ENCODE results near the gene TMEM147.

Gene TMEM147, protein sequence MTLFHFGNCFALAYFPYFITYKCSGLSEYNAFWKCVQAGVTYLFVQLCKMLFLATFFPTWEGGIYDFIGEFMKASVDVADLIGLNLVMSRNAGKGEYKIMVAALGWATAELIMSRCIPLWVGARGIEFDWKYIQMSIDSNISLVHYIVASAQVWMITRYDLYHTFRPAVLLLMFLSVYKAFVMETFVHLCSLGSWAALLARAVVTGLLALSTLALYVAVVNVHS

DNA sequence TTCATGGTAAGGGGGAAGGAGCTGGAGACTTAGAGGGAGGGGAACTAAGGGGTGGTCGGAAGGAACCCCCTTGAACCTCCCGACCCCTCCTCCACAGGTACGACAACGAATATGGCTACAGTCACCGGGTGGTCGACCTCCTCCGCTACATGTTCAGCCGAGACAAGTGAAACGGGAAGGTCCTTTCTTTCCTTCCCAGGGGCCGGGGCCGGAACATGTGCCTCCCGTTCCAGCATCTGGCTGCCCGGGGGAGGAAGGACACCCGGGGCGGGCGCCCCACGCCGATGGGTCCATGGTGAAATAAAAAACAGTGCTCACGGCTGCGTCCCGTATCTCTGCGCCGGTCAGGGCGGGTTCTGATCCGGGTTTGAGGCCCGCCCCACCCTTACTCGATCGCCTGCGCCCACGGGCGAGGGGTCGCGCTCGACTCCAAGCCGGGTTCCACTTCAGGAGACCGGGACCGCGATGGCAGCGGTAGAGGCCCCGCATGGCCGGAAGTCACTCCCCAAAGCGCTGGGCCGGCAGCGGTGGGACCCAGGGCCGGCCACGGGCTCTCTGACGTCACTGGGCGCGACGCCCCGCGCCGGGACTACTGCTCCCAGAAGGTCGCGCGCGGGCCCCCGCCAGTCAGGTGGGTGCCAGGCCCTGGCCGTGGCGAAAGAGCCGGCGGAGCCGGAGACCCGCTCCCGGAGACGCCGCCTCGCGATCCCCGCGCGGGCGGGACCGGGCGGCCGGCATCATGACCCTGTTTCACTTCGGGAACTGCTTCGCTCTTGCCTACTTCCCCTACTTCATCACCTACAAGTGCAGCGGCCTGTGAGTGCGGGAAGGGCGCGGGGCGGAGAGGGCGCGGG lies at the start of gene TMEM147:
Gene TMEM147 (plus strand): TSS at position 626 of the 854 bp plus-strand sequence. CDS start 114 bp downstream, at position 740.
- peak; percentile 91 for DNase-seq

DNA sequence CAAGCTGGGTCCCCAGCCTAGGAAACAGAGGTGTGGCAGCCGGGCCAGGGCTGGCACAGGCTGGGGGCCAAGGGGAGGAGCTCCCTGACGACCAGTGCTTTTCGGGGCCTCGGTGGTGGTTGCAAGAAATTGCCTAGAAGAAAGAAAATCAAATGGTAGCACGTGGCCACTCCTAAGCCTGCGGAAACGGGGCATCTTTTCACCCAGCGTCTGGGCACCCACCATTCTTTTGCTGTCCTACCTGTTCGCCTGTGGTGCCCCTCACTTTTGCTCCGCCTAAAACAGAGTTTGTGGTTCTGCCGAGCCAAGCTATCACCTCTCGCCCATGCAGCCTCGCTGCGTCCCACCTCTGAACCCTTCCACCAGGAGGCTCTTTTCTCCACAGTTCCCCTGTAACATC lies 48.0 kb upstream of the TMEM147 start:
- DNase-seq = no peak

DNA sequence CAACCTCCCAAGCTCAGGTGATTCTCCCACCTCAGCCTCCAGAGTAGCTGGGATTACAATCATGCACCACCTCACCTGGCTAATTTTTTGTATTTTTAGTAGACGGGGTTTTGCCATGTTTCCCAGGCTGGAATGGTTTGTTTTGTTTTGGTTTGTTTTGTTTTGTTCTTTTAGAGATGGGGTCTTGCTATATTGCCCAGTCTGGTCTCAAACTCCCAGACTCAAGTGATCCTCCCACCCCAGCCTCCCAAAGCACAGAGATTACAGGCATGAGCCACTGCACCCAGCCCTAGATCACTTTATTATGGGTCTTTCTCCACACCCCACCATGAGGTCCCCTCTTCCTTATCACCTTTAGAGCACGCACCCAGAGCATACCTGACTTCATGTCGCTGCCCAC lies 47.2 kb upstream of the TMEM147 start:
- DNase-seq = no peak

DNA sequence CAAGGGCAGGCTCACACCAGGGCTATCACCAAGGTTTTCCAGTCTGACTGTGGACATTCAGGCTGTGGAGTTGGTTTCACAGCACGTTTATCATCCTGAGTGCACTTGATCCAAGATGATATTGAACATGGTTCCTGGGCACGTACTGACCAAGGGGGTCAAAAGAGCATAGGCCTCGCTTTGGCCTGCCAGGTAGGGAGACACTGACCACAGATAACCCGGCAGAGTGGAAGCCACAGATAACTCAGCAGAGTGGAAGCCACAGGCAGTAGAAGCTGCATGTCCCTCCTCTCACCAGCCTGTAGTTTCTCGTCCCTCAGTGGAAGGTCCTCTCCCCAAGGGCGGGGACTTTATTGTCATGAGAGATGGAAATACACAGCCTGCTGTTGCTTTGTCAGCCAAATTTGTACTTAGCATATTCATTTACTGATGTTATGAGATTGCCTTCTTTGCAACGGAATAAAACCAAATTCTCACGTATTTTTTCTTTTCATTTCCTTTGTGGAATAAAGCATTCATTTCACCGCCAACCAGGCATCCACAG lies 46.4 kb upstream of the TMEM147 start:
- DNase-seq = no peak

DNA sequence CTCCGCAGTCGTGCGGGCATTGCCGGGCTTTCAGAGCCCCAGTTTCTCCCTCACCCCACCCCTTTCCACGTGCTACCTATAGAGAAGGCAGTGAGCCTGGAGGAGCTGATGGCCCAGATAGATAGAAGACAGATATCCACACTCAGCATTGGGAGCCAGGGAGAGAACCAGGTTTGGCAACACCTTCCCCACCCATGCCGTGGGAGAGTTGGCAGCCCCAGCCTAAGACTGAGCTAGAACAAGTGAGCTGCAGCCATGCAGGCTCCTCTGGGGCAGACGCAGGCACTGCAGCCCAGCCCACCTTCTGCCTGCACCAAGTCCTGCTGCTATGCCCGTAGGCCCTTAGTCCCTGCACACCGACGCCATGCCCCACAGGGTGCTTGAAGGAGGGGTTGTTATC lies 44.8 kb upstream of the TMEM147 start:
- no peak for DNase-seq

DNA sequence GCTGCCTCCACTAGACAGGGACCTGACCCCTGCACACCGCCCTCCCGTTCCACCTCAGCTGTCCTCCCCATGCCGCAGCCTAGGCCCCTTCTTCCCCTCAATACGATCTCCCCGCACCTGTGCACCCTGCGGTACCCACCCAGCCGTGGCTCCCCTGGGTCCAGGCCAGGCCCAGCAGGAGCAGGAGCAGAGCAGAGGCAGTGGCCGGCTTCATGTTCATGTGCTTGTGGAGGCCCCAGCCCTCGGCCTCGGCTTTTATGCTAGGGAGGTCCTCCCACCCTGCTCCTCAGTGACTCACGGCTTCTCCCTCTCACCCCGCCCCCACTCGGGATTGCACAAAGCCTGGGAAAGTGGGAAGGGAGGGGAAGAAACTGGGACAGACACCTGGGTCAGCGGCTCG lies 43.7 kb upstream of the TMEM147 start:
- no peak for DNase-seq

DNA sequence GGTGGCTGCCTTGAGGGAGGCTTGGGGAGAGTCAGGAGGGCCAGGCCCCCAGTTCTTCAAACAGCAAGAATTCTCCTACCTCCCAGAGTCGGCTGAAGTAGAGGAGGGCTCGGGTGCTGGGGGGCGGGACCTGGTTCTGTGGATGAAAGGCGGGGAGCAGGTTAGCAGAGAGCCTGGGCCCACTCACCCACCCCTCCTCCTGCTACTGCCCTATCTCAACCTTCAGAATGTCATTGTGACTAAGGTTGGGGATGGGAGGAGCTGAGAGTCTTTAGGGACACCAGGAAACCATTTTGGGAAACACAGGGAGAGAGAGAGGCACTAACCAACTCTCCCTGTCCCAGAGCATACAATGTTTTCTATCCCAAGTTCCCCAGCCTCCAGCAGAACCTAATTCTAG lies 42.7 kb upstream of the TMEM147 start:
- no peak for DNase-seq

DNA sequence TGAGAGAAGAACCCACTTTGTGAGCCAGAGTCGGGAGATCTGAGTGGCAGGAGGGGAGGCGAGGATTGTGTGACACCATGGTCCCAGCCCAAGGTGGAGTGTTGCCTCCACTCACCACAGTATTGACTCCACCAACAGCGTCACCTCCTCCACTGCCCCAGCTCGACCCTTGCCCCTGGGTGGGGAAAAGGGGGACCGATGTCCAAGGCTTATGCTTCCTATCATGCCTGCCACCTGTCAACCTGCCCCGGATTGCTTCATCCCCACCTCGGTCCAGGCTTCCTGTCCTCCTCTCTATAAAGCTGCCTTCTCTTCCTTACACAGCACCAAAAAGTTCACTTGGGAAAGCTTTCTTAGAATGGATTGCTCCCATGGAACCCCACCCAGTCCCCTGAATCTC lies 39.4 kb upstream of the TMEM147 start:
- no peak for DNase-seq

DNA sequence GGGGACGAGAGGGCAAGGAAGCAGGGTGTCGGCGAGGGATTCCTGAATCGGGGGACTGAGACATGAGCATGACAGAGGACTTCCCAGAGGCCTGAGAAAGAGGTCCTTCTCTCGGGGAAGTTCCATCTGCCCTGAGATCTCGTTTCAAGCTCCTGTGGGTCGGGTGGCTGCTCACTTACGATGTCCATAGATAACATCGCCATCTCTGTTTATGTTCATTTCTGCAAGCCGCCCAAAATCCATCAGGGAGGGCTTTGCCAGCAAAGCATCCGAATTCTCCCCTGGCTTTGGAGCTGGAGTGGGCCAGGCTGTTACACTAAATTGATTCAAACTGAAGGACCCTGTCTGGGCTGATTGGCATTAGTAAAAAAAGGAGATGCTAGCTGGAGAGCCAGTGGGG lies 37.9 kb upstream of the TMEM147 start:
- DNase-seq = no peak

DNA sequence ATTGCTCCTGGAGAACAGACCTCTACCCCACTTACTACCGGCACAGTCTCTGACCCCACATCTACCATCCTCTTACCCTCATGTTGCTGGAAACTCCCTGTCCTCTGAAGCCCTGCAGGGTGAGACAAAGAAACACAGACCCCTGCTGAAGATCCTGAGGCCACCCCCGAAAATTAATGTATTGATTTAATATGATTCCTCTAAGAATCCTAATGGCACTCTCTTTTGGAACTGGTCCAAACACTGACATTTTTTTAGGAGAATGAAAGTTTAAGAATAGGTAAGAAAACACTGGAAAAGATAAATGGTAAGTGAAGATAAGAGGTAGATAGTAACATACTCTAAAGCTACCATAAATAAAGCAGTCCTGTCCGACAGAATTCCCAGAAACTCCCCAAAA lies 37.3 kb upstream of the TMEM147 start:
- no peak for DNase-seq

DNA sequence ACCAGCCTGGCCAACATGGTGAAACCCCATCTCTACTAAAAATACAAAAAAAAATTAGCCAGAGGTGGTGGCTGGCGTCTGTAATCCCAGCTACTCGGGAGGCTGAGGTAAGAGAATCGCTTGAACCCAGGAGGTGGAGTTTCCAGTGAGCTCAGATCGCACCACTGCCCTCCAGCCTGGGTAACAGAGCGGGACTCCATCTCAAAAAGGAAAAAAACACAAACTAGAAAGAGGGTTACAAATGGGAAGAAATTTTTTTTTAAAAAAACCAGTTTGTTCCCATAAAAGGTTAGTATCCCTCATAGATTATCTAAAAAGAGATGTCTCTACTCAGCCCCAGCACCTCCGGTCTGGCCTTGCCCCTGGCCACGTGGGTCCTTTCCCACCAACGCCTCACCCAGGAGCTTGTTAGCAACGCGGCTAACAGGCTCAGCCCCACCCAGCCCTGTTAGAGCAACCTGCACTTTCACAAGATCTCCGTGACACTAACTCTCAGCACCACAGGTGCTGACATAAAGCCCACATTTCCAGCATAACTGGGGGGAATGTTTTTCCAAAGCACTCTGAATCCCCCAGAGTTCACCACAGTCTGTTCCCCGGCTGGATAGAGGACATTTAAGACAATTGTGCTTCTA lies 36.3 kb upstream of the TMEM147 start:
- DNase-seq = no peak

DNA sequence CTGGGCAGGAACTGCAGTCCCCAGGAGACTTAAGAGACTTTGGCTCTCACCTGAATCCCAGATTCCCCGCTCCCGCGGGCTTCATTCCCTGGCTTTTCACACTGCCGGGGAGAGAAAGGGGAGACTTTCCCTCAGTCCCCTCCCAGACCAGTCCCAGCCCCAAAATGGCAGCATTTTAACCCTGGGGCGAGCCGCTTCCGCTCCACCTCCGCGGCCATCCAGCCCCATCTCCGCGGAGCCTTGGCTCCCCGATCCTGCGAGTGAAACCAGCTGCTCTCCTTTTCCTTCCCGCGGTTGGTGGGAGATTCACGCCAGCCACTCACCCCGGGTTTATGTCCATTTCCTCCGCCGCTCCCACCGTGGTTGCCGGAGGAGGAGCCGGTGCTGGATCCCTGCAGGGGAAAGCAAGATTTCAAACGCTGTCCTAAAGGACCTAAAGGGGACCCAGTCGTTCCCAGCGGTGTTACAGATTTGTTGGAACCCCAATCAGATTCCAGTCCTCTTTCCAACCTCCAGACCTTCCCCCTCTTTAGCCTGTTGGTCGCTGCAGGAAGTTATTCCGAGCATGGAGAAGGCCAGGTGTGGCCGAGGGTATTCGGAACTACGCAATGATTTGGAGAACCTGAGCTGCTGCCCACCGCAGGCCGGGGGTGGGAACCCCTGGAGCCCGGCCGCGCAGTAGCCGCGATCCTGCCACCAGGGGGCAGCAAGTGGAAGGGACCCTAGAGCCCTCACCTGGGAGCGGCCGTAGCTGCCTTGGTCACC lies 35.4 kb upstream of the TMEM147 start:
- peak; percentile 64 for DNase-seq

DNA sequence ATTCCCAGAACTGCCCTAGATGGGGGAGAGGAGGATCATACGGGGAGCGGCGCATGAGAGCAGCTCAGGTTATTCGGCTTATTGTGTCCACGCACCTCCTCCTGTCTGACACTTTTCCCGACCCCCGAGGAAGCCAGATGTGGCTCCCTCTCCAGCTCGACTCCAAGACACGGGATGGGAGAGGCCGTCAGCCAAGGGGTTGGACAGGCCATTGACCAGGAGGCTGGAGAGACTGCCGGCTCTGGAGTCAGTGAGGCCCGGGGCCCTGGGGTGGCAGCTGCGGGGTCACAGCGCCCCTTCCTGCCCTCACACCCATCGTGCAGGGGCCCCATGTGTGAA lies 34.8 kb upstream of the TMEM147 start:
- DNase-seq = no peak

DNA sequence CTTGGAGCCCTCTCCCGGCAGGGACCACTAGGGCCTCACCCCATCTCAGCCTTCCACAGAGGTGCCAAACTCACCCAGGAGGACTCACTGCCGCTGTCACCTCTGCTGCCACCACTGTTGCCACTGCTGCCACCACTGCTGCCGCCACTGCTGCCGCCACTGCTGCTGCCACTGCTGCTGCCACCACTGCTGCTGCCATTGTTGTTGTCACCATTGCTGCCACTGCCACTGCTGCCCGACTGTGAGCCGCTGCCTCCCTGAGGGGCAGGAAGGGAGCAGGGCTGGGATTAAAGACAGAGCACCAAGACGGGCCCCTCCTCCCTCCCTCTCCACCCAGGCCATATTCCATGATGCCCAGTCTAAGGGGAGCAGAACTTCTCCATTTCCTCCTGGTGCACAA lies 34.1 kb upstream of the TMEM147 start:
- DNase-seq = no peak

DNA sequence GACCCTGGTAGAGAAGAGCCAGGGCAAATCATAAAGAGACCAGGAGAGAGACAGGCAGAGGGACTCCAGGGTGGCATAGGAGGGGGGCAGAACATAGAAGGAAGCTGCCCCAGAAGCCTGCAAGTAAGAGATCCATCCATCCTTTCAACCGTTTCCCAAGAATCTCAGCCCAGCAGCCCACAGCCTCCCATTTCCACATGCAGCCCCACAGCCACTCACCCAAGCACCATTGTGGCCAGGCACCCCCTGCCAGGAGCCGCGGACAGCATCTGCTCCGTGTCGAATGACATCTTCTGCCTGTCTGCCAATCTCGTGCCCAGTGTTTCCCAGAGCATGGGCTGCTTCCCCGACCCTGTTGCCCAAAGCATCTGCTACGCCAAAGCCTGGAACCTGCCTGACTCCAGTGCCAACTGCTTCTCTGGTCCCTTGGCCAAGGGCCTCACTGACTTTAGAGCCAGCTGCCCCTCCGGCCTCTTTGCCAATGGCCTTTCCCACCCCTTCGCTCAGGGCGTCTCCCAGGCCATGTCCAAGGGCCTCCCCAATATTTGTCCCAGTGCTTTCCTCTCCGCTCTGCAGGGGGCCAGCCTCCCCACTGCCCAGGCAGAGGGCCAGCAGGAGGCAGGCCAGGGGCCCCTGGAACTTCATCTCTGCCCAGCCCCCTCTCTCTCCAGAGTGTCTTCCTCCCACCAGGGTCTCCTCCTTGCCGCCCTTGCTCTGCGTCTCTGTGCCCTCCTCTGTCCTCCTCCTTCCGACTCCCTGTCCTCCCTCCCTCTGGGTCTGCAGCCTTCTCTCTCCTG lies 32.4 kb upstream of the TMEM147 start:
- DNase-seq = no peak

DNA sequence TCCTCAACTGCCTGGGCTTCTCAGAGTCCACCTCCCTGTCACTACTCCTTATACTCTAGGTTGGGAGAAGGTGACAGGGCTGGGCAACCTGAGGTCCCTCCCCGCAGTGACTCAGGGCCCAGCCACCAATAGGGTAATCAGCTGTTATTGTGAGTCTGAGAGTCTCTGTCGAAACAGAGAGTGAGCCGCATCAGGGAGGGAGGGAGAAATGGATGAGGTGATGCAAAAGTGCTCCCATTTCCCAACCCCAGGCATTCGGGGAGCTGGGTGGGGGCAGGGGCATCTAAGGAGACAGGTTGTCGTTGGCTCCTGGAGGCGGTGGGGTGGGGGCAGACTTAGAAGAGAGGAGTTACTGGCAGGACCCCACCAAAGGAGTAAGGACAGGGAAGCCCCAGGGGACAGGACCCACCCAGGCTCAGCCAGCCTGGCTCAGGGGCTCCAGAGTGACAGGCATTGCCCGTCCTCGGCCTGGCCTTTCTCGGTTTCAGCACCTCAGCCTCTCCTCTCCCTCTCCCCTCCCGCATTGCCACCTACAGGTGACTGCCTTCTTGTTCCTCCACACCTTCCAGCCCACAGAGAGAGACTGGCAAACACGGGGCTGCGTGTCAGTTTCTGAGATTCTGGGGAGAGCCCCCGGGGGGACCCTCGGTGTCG lies 31.7 kb upstream of the TMEM147 start, which contains the start of gene DMKN:
Gene DMKN (minus strand): TSS at position 22 of the 654 bp plus-strand sequence. CDS start 174 bp downstream, outside the sequence.
- no peak for DNase-seq

DNA sequence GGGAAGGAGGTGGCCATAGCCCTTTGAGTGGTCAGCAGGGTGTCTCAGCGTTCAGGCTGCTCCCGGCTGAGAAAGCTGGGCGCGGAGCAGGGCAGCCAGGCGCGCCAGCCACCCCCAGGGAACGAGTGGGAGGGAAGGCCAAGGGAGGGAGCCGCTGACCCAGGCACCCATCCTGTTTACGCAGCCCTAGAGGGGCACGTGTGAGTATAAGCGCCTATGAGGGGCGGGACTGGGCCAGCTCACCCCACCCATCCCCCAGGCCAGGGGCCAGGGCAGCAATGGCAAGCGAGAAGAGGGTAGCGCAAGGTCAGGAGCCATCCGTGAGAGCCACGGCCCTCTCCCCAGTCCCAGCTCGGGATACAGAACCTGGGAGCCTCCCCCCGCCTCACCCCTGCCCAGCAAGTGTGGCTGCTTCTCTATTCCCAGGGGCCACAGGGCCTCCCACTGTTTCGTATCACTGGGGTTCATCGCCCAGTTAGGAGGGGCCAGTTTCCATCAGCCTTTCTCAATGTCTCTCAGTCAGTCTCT lies 31.1 kb upstream of the TMEM147 start:
- DNase-seq = no peak

DNA sequence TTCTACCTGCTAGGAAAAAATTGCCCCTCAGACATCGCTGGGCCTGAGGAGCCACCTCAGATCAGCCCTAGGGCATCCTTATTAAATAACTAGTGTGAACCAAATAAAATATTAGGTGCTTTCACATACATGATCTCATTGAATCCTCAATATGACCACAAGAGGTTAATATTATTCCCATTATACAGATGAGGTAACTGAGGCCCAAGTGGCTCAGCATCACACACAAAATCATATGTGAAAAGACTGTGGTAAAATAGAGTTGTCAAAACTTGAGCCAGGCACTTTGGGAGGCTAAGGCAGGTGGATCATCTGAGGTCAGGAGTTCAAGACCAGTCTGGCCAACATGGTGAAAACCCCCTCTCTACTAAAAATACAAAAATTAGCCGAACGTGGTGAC lies 29.1 kb upstream of the TMEM147 start:
- DNase-seq = no peak

DNA sequence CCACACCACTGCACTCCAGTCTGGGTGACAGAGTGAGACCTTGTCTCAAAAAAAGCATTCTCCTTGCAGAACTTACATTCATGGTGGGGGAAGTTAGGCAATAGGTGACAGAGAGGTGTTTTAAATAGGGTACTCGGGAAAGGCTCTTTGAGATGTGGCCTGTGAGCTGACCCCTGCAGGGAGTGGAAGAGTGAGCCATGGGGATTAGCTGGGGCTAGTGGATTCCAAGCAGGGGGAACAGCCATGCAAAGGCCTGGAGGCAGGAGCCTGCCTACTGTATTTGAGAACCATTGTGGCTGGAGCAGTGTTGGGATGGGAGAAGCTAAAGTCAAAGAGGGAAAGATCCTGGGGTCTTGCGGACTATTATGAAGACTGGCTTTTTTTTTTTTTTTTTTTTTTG lies 28.1 kb upstream of the TMEM147 start:
- DNase-seq = no peak

DNA sequence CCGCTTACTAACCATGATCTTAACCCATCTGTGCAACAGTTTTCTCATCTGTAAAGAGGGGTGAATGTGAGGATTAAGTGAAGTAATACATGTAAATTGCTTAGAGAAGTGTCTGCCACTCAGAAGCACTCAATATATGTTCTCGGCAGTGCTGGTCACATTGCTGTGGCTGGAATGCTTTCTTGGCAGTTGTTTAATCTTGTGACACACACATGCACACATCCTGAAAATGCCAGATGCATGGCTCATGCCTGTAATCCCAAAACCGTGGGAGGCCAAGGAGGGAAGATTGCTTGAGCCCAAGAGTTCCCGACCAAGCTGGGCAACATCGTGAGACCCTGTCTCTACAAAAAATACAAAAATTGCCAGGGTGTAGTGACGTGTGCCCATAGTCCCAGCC lies 27.1 kb upstream of the TMEM147 start:
- no peak for DNase-seq

DNA sequence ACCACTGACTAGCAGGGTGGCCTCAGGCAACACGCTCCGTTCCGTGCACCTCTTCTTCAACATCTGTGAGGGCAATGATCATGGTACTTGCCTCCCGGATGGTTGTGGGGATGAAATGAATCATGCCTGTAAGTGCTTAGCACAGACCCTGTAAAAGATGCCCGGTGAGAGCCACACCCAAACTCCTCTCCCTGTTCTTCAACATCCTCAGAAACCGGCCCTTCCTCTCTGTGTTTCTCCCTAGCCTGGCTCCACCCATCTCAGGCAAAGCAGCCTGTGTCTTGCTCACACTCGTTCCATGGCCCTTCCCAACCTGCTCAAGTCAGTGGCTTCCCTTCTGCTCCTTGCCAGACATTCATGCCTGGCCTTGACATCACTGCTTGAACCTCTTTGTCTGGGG lies 26.1 kb upstream of the TMEM147 start:
- no peak for DNase-seq

Data from NCI-H146 (cell line).